VCaP (cell line): ENCODE data around the gene TRIM75.
"Not testable (repeated sequence)": the region's sequence is repeated elsewhere in the genome, so short reads cannot be mapped to it uniquely, and the experiment has no call there.

ENCODE experiments used
- H3K27ac ChIP-seq: fragments of 450-650 bp; 2 replicates; pipeline ENCODE4 v1.5.1; 2017
- TF ChIP-seq, protein P1 (sequence below): fragments of 450-650 bp; conservative IDR thresholded peaks from 2 replicates; pipeline ENCODE4 v1.5.1; 2017; ENCODE audit warnings: mild to moderate bottlenecking, moderate library complexity

The TRIM75 gene

DNA sequence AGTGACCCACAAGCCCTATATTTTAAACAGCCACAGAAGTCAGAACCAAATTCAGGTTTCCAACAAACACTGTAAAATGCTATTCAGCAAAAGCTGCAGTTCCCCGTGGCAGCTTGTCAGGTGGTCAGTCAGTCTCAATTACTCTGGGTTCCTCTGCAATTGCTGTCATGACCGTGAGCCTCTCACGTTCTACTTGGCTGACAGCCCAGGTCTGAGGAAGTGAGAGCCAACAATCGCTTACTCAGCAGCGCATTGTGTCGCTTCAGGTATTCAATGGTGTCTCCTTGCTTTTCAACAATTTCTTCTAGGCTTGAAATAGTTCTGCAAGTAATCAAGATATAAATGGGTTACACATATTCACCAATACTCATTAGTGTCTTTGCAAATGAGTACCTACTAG is 25.8 kb downstream of the TRIM75 start:
- TF ChIP-seq, protein P1, sequence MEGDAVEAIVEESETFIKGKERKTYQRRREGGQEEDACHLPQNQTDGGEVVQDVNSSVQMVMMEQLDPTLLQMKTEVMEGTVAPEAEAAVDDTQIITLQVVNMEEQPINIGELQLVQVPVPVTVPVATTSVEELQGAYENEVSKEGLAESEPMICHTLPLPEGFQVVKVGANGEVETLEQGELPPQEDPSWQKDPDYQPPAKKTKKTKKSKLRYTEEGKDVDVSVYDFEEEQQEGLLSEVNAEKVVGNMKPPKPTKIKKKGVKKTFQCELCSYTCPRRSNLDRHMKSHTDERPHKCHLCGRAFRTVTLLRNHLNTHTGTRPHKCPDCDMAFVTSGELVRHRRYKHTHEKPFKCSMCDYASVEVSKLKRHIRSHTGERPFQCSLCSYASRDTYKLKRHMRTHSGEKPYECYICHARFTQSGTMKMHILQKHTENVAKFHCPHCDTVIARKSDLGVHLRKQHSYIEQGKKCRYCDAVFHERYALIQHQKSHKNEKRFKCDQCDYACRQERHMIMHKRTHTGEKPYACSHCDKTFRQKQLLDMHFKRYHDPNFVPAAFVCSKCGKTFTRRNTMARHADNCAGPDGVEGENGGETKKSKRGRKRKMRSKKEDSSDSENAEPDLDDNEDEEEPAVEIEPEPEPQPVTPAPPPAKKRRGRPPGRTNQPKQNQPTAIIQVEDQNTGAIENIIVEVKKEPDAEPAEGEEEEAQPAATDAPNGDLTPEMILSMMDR, result no peak
- H3K27ac ChIP-seq, result peak overlapping the region; percentile 98

DNA sequence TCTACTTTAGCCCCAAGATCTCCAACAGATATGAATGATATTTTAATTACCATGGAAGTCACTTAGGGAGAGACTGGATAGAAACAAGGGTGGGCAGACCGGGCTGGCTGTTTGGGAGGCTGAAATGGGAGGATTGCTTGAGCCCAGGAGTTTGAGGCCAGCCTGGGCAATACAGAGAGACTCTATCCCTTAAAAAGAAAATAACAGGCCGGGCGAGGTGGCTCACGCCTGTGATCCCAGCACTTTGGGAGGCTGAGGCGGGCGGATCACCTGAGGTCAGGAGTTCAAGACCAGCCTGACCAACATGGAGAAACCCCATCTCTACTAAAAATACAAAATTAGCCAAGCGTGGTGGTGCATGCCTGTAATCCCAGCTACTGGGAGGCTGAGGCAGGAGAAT is 31.1 kb downstream of the TRIM75 start:
- peak overlapping the region; percentile 9; the same call in 1 of the 2 replicates for H3K27ac ChIP-seq

- peak overlapping the region; percentile 9 for H3K27ac ChIP-seq
- TF ChIP-seq, protein P1, result no peak
Measured at GRCh38 chr4:165085946-165086345, 32.3 kb downstream of the TRIM75 start.

- no peak overlapping the region for H3K27ac ChIP-seq
- TF ChIP-seq, protein P1, result no peak
Measured at GRCh38 chr4:165088366-165088765, 34.7 kb downstream of the TRIM75 start.

DNA sequence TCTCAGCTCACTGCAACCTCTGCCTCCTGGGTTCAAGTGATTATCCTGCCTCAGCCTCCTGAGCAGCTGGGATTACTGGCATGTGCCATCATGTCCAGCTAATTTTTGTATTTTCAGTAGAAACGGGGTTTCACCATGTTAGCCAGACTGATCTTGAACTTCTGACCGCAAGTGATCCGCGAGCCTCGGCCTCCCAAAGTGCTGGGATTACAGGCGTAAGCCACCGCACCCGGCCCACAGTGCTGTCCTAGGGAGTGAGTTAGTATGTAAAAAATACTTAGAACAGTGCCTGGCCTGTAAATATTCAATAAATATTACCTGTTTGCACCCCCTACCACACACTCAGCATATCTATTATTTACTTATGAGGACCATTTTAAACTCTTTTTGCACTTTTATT is 38.5 kb downstream of the TRIM75 start:
- H3K27ac ChIP-seq, result not testable (repeated sequence)

- H3K27ac ChIP-seq, result no peak overlapping the region
- TF ChIP-seq, protein P1, result no peak
Measured at GRCh38 chr4:165094873-165095272, 41.2 kb downstream of the TRIM75 start.

- H3K27ac ChIP-seq, result no peak overlapping the region
- TF ChIP-seq, protein P1, result no peak
Measured at GRCh38 chr4:165095291-165095690, 41.6 kb downstream of the TRIM75 start.

DNA sequence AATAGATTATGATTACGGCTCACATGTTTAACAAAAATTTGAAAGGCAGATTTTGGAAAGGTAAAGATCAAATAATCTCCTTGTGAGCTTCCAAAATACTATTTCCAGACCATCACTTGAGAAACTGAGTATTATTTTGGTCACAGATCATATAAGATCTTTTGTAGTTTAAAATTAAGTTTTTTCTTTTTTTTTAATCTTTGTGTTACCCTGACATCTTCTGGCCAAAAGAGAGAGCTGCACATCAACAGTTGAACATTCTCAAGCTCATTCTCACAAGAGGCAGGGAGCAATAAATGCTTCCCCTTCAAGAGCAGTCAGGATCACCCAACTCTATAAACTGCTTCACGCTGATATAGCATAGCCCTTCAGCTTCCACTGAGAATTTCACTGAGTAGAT is 43.1 kb downstream of the TRIM75 start:
- TF ChIP-seq, protein P1, result peak; percentile 79
- no peak overlapping the region for H3K27ac ChIP-seq

GRCh38 chr4:165101641-165102040 is 48.0 kb downstream of the TRIM75 start:
- TF ChIP-seq, protein P1, result no peak
- no peak overlapping the region for H3K27ac ChIP-seq
